GM12801 (cell line): Measurements from ENCODE around the gene PRKN.

ENCODE experiments used
- CTCF ChIP-seq: IDR thresholded peaks from one replicate; pipeline ENCODE4 v1.5.1; 2011; ENCODE audit warnings: control low read depth; ENCODE audit not compliant: insufficient read length; ENCODE audit errors: extremely low read depth

PRKN gene

GRCh38 chr6:161622779-161623178 is 1104.8 kb downstream of the PRKN start:
- no peak for TF ChIP-seq CTCF

GRCh38 chr6:161618831-161619454 is 1108.6 kb downstream of the PRKN start:
- TF ChIP-seq CTCF: no peak

GRCh38 chr6:161613711-161614110 is 1113.9 kb downstream of the PRKN start:
- no peak for TF ChIP-seq CTCF

- no peak for TF ChIP-seq CTCF
Measured at GRCh38 chr6:161608771-161609170, 1118.8 kb downstream of the PRKN start.

GRCh38 chr6:161607696-161608297 is 1119.8 kb downstream of the PRKN start:
- TF ChIP-seq CTCF: no peak

- no peak for TF ChIP-seq CTCF
Measured at GRCh38 chr6:161602359-161602758, 1125.2 kb downstream of the PRKN start.

GRCh38 chr6:161598896-161599295 is 1128.7 kb downstream of the PRKN start:
- TF ChIP-seq CTCF: no peak
